Measurements from ENCODE around the gene KRTAP3-3.

The KRTAP3-3 gene

GRCh38 chr17:41013181-41013580 is 19.2 kb upstream of the KRTAP3-3 start:
- no peak overlapping the region for H3K4me3 ChIP-seq (replicated peaks in 1 of 2; ENCODE audit: low read depth in 2 of 2, low read length in 2 of 2)
- no peak for TF ChIP-seq CTCF (IDR thresholded peaks at IDR 0.05; ENCODE audit: low read depth, low read length)
- DNase-seq (ENCODE audit: low read depth in 2 of 2) = peak in 1 of 2 donors; percentile 4

- H3K4me3 ChIP-seq (replicated peaks in 1 of 2; ENCODE audit: low read depth in 2 of 2, low read length in 2 of 2) = no peak overlapping the region
- no peak for DNase-seq (ENCODE audit: low read depth in 2 of 2)
- no peak for TF ChIP-seq CTCF (IDR thresholded peaks at IDR 0.05; ENCODE audit: low read depth, low read length)
Measured at GRCh38 chr17:41012326-41013120, 18.6 kb upstream of the KRTAP3-3 start.

- no peak for DNase-seq (ENCODE audit: low read depth in 2 of 2)
- TF ChIP-seq CTCF (IDR thresholded peaks at IDR 0.05; ENCODE audit: low read depth, low read length) = no peak
- no peak overlapping the region for H3K4me3 ChIP-seq (replicated peaks in 1 of 2; ENCODE audit: low read depth in 2 of 2, low read length in 2 of 2)
Measured at GRCh38 chr17:41010441-41010840, 16.5 kb upstream of the KRTAP3-3 start.

- no peak overlapping the region for H3K4me3 ChIP-seq (replicated peaks in 1 of 2; ENCODE audit: low read depth in 2 of 2, low read length in 2 of 2)
- TF ChIP-seq CTCF (IDR thresholded peaks at IDR 0.05; ENCODE audit: low read depth, low read length) = no peak
- no peak for DNase-seq (ENCODE audit: low read depth in 2 of 2)
Measured at GRCh38 chr17:41009936-41010335, 16.0 kb upstream of the KRTAP3-3 start.

- TF ChIP-seq CTCF (IDR thresholded peaks at IDR 0.05; ENCODE audit: low read depth, low read length) = no peak
- H3K4me3 ChIP-seq (replicated peaks in 1 of 2; ENCODE audit: low read depth in 2 of 2, low read length in 2 of 2) = no peak overlapping the region
- no peak for DNase-seq (ENCODE audit: low read depth in 2 of 2)
Measured at GRCh38 chr17:41009301-41009760, 15.4 kb upstream of the KRTAP3-3 start.

- no peak for DNase-seq (ENCODE audit: low read depth in 2 of 2)
- H3K4me3 ChIP-seq (replicated peaks in 1 of 2; ENCODE audit: low read depth in 2 of 2, low read length in 2 of 2) = no peak within 1 kb of the TSS
- no peak for TF ChIP-seq CTCF (IDR thresholded peaks at IDR 0.05; ENCODE audit: low read depth, low read length)
Measured at GRCh38 chr17:41008811-41009210, 14.8 kb upstream of the KRTAP3-3 start, which contains the start of gene KRTAP3-1. KRTAP3-1 (minus strand) TSS chr17:41009128; CDS start chr17:41009074, 54 bp downstream.

Measured in cardiac fibroblast (primary cell).